HG03439 (cell line): ENCODE measurements around the gene P2RX2.

ENCODE experiments used
- ATAC-seq: cut with Tn5 transposase; IDR thresholded peaks from one replicate; pipeline ENCODE4 v1.9.1; 2021; ENCODE audit warnings: mild to moderate bottlenecking, moderate library complexity; ENCODE audit not compliant: unreplicated experiment

The P2RX2 gene

DNA sequence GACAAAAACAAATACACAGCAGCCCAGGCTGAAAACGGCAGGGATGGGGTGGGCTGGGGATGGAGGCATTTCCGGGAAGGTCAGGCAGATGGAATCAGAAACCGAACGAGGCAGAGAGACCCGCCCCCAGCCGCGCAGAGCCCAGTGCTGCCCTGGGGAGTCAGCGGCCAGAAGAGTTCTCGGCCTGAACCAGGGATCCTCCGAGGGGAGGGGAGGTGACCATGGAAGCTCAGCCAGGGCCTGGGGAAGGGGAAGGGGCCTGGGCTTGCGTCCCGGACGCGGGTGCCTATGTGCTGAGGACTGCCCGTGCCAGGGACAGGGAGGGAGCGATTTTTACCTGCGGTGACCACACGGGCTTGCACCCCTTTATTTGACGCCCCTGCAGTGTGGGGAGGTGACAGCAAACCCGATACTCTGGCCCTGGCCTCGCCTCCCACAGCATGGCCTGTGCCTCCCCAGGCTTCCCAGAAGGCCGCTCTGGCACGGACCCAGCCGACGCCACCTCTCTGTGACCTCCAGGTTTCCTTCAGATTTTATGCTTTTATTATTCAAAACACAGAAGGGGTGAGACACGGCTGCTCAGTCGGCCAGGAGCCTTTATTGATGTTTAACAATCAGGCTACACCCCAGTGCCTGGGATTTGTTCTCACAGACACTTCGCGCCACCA, 15.9 kb upstream of the P2RX2 start:
- no peak for ATAC-seq

DNA sequence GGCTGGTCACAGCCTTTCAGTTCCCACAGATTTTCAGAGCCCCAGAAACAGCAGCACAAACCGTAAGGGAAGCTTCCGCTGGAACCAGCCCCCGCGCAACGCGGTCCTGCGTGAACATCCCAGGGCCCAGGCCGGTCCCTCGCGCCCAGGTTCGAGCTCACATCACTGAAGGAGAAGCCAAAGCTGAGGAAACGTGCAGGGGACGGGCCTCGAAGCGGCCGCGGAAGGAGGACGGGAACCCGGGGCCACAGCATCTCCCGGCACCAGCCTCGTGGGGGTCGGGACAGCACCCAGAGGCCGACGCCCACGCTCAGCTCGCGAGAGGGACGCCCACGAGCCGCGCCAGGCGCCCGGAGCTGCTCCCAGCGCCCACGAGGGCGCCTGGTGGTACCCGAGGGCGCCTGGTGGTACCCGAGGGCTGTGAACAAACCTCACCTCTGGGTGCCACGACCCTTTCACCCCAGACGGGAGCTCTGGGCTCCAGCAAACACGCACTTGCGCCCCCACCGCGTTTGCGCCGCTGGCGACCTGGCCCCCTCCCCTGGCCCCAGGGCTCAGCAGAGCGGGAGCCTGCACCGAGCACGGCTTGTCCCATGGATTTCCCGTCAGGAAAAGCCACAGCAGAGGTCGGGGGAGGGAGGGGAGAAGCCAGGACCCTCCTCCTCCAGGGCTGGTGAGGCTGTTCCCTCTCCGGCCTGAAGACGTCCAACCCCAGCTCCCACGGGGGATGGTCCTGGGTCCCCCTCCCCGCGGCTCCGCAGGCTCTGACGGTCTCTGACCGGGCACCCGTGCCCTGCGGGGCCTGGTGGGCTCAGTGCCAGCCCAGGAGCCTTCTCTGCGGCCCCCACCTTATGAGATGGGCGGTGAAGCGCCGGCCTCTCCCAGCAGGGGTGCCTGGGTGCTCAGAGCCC, 15.1 kb upstream of the P2RX2 start:
- no peak for ATAC-seq

DNA sequence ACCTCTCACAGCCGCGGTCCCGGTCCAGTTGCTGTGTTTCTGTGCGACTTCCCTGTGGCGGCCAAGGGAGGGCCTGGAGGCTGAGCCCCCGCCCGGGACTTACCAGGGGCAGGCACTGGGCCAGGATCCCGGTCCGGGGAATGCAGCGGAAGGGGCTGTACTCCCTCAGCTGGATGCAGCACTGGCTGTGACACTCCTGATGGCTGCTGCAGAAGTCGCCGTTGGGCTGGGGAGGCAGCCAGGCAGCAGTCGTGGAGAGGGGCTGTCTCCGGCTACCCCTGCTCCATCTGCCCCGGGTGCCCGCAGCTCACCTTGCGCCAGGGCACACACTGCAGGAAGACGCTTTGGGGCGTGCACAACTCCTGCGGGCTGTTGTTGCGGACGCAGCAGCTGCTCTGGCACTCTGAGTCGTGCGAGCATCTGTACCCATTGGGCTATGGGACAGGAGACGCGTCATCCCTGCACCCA, 14.4 kb upstream of the P2RX2 start:
- no peak for ATAC-seq

DNA sequence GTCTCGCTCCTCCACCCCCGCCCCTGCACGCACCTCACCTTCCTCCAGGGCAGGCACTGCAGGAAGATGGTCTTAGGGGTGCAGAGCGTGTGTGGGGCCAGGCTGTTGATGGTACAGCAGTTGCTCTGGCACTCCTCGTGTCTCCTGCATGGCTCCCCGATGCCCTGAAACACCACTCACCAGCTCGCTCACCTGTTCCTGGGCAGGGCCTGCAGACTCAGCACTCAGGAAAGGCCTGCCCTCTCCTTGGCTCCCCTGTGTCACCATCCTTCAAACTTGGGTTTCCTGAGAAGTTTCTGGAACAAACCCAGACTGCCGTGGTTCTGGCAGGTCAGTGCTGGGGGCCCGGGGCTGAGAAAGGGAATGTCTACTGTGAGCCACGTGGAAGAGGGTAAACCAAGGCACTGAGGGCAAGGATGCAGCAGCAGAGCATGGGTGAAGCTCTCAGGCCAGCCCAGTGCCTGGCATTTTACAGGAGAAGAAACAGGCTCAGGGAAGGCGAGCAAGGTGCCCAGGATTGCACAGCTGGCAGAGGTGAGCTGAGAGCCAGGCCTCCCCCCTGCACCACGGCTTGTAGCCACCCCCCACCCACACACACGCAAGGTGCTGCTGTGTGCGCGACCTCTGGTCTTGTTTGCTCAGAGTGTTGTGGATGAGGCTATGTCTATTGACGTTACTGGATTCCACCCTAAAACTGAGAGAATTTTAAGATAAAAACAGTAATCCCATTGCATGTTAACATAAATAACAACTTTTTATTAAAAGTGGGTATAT, 13.7 kb upstream of the P2RX2 start:
- no peak for ATAC-seq

DNA sequence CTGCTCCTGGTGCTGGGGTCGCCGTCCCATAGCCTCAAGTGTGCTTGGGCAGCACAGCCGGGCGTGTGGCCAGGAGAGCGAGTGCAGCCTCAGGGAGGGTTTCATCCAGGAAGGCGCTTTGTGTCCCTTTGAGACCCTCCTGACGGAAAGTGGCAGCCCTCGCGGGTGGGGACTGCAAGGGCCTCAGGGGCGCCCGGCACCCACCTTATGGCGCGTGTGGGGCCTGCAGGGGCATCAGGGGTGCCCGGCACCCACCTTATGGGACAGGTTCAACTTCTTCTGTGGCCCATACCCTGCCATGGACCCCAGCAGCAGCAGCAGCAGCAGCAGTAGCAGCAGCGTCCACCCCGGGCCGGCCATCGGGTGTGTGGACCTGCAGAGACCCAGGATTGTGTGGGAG, 12.7 kb upstream of the P2RX2 start:
- no peak for ATAC-seq

DNA sequence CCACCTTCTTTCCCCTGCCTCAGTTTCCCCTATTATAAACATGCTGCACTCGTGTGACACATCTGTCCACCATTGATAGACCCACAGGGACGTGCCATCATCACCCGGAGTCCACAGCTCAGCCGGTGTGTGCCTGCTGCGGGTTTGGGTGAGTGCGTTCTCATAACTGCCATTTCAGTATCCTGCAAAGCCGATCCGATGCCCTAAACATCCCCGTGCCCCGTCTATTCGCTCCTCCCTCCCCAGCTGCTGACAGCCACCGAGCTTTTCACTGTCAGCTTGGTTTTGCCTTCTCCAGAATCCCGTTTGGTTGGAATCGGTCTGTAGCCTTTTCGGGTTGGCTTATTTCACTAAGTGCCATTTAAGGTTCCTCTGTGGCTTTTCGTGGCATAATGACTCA, 12.1 kb upstream of the P2RX2 start:
- no peak for ATAC-seq

DNA sequence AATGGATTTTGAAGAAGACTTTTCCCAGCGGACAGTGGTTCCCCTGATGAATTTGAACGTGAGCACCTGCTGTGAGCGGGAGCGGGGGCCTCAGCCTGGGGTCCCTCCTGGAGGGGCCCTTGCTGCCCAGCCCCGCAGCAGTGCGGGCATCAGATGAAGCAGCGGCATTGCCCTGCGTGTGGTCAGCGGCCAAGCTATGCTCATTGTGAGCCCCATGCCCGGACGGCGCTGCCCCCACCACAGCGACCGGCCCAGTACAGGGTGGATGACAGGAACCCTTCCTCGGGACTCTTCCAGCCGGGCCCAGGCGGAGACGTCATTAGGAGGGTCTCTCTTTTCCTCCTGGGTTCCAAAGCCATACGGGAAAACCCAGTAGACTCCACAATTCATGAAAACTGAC, 11.6 kb upstream of the P2RX2 start:
- ATAC-seq: no peak

DNA sequence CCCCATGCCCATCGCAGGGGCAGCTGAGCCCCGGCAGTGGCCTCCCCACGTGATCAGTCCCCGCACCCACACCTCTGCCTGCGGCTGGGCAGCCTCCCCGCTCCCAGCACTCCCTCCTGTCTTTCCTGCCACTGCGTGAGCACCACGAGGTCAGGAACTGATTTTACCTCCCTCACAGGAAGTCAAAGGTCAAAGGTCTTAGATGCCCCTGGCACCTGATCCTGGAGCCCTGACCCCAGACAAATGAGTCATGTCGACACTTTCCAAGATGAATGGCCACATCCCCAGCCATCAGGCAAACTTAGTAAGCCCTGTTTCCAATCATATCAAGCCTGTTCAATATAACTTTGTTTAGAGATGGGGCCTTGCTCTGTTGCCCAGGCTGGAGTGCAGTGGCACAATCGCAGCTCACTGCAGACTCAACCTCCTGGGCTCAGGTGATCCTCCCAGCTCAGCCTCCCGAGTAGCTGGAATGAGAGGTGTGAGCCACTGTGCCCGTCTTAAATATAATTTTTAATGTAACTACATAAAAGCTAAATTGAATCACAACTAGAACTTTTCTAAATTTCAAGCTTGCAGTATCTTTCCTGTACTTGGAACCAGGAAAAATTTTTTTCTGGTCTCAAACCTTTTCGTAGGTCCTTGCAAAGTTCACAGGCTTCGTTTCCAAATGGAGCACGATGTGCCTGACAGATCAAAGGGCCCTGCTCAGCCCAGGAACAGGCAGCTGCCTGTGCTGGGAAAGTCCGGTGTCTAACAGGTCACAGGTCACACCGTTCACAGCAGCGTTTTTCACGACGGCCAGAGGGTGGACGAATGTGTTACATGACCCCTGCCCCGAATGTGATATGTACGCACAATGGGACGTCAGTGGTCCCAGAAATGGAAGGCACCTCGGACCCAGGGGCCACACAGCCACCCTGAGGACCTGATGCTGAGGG, 10.1 kb upstream of the P2RX2 start:
- ATAC-seq: no peak

DNA sequence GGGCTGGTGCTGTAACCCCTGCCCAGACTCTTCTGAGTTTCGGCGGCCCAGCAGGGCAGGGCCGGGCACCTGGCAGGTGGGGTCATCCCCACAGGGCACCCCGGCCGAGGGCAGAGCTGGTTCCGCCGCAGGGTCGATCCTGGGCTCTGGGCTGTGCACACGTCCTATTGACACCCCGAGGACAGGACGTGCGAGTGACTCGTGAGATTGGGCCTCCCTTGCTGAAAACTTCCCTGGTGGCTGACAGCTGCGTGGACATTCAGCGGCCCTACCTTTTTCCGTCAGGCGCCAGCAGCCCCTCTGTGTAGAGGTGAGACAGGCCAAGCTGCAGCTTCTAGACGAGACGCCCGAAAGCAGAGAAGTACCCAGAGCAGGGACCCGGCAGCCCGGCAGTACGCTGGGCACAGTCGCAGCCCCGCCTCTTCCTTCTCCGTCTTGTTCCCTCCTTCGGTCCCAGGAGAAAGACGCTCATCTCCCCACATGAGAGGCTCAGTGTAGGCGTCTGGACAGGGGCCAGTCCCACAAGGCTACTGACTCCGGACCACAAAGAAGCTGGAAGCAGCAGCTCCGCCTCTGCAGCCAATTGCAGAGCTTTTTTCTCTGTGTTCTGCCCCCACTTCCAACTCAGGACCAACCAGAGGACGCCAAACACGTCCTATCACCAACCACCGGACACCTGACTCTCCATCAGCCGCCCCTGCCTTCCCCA, 8.4 kb upstream of the P2RX2 start, which contains the start of gene LRCOL1:
LRCOL1 (minus strand) TSS at position 532 of the 709 bp plus-strand sequence. CDS start 4,331 bp downstream, outside the sequence.
- ATAC-seq: no peak

DNA sequence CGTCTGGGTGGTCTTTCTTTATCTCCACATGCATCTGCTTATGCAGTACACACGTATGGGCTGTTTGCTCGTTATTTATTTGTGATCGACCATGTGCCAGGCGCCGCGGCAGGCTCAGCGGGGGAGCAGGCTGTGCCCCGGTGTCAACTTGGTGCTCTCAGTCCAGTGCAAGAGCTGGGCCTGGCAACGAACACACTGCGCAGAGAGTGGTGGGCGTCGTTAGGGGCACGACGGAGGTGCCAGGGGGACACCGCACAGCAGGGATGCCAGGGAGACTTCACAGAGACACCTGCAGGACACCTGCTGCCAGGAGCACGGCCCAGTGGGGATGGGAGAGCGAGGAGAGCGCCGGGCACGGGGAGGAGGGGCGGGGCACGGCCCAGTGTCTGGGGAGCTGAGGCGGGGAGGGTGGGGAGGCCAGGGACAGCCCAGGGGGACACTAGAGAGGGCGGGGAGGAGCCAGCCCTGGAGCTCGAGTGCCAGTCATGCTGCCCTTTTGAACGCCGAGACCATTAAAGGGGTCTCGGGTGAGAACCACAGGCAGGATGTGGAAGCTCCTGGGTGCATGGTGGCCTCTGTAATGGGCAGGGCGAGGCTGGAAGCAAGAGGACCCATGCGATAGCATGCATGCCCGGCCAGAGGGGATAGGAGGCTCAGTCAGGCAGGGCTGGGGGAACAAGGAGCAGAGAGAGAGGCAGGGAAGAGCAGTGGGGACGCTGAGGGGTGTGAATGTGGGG, 7.5 kb upstream of the P2RX2 start:
- no peak for ATAC-seq

DNA sequence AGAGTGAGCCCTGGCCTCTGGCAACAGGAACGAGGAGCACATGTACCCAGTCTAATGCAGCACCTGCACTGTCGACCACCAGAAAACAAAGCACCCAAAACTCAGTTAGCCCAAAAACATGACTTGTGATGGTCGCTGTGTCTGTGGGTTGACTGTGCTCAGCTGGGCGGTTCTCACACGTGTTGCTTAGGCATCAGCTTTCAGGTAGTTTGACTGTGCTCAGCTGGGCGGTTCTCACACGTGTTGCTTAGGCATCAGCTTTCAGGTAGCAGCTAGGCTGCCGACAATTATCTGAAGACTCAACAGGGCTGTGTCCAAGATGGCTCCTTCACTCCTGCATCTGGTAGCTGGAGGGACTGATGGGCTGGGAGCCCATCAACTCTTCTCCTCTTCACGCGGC, 7.0 kb upstream of the P2RX2 start:
- no peak for ATAC-seq

DNA sequence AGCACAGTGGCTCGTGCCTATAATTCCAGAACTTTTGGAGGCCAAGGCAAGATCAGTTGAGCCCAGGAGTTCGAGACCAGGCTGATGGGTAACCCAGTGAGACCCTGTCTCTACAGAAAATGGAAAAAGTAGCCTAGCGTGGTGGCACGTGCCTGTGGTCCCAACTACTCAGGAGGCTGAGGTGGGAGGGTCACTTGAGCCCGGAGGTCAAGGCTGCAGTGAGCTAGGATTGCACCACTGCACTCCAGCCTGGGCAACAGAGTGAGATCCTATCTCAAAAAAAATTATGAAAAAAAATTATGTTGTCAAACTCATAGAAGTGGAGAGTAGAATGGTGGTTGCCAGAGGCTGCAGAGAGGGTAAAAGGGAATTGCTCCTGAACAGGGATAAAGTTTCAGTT, 4.5 kb upstream of the P2RX2 start:
- ATAC-seq: no peak

DNA sequence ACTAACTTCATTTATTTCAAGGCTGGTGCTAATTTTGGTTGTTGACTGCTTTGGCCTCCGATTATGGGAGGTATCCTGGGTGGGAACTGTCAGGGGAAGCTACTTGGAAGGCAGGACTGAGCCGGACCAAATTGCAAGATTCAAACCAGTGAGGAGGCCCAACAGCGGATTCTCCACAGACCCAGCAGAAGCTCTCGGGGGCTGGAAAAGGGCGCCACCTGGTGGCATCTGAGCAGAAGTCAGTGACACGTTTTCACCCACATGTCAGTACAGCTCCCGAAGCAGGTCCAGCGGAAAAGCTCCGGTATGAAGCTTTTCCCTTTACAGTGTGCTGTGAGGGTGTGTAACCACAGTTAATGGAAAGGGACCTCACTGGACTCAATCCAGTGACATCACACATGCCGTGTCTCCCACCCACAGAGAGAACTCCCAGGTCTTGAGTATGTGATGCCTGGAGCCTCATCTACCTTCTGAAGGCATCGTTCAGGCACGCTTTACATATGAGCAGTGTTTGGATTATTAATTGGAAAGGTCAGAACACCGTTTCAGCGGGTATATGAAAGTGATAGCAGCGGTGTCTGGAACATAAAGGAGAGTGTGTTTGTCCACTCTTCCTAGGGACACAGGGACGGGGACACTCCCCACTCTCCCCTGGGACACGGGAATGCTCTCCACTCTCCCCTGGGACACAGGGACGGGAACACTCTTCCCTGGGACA, 3.6 kb upstream of the P2RX2 start:
- ATAC-seq: no peak

DNA sequence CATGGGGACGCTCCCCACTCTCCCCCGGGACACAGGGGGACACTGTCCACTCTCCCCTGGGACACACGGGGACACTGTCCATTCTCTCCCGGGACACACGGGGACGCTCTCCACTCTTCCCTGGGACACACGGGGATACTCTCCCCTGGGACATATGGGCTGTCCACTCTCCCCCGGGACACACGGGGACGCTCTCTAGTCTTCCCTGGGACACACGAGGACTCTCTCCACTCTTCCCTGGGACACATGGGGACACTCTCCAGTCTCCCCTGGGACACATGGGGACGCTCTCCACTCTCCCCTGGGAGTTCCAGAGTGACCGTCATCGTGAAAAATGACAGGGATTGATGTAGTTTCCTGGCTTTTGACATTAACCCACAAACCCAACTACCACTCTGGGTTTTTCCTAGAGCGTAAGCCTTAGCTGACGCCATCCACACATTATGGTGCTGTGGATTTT, 3.0 kb upstream of the P2RX2 start:
- ATAC-seq: no peak

DNA sequence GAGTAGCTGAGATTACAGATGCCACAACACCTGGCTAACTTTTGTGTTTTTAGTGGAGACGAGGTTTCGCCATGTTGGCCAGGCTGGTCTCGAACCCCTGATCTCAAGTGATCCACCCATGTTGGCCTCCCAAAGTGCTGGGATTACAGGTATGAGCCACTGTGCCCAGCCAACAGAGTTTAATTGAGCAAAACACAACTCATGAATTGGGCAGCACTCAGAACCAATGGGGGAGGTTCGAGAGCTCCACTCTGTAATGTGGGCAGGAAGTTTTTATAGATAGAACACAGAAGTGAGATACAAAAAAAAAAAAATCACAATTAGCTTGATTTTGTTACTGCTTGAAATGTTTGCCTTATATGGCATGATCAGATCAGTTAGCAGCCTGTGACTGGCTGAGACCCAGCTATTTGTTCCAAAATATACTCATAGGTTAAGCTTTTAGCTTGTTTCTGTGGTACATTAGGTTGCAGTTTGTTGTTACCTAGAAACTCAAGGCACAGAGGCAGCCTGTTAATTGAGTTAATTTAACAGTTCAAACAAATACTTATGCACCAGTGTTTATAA, 1.4 kb upstream of the P2RX2 start:
- ATAC-seq: no peak

DNA sequence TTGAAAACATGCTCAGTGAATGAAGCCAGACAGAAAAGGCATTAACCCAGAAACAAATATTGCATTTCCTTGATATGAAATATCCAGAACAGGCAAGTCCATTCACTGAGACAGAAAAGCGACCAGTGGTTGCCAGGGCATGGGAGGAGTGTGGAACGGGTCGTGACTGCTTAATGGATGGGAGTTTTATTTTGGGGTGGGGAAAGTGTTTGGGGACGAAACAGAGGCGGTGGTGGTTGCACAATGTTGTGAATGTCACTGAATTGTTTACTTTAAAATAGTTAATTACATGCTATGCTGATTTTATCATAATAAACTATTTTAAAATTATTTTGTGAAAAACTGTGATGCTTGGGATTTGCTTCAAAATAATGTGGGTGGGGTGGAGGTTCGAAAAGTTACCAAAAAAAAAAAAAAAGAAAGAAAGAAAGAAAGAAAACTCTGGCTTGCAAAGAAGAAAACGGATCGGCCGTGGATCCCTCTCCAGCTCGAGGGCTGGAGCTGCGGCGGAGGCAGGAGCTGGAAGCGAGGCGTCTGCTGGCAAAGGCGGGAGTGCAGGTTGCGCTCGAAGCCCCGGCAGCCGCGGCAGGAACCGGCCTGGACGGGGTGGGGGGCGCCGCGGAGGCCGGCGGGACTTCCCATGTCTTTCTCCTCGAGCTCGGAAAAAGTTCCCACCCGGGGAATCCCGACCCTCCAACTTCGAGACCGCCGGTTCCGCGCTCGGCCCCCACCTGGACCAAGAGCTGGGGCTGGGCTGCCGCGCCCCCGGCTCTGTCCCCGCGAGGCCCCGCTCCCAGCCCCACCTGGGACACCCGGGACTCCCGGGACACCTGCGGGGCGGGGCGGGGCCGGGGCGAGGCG, 524 bp upstream of the P2RX2 start:
- no peak for ATAC-seq

DNA sequence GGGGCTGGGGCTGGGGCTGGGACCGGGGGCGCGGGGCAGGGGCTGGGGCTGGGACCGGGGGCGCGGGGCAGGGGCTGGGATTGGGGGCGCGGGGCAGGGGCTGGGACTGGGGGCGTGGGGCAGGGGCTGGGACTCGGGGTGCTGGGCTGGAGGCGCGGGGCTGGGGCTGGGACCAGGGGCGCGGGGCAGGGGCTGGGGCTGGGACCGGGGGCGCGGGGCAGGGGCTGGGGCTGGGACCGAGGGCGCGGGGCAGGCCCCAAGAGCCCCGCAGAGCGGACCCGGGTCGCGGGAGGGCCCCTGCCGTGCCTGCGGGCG, 452 bp downstream of the P2RX2 start:
- no peak for ATAC-seq
